Endothelial cell (in vitro differentiated cells): ENCODE results near the gene FAM120A. TPM values are rescaled to one million over a fixed set of nuclear protein-coding genes. Genes with fewer than 3 reads are reported as not detected.

Source experiments
- DNase-seq: peaks from one replicate; pipeline ENCODE4 v3.0.0; 2021; ENCODE audit warnings: low spot score
- H3K27ac Mint-ChIP-seq: one replicate; pipeline ENCODE4 v1.8.0; 2021; ENCODE audit warnings: mixed read lengths, inconsistent platforms; ENCODE audit not compliant: unreplicated experiment
- H3K27me3 Mint-ChIP-seq: one replicate; pipeline ENCODE4 v1.8.0; 2021; ENCODE audit warnings: mild to moderate bottlenecking, moderate library complexity, mixed read lengths, inconsistent platforms; ENCODE audit not compliant: unreplicated experiment
- H3K36me3 Mint-ChIP-seq: one replicate; pipeline ENCODE4 v1.8.0; 2021; ENCODE audit warnings: mild to moderate bottlenecking, low read depth, mixed read lengths, inconsistent platforms; ENCODE audit not compliant: unreplicated experiment
- H3K4me1 Mint-ChIP-seq: one replicate; pipeline ENCODE4 v1.8.0; 2021; ENCODE audit warnings: mild to moderate bottlenecking, mixed read lengths, inconsistent platforms; ENCODE audit not compliant: unreplicated experiment
- H3K4me3 Mint-ChIP-seq: one replicate; pipeline ENCODE4 v1.8.0; 2021; ENCODE audit warnings: mild to moderate bottlenecking, mixed read lengths, inconsistent platforms; ENCODE audit not compliant: unreplicated experiment
- H3K9me3 Mint-ChIP-seq: one replicate; pipeline ENCODE4 v1.8.0; 2021; ENCODE audit warnings: mixed read lengths, inconsistent platforms; ENCODE audit not compliant: unreplicated experiment
- total RNA-seq: library from RNA; stranded (reverse); fragmentation: NEBNext Ultra II Directional; extraction: Animal tissue kit (Norgen Biotek cat#: 25700); gene quantifications from one replicate; pipeline ENCODE4 v1.2.1, GENCODE V29; 2021; ENCODE audit not compliant: unreplicated experiment
- TF ChIP-seq, protein P1 (sequence below): fragments of 200-600 bp; sonication (generic); IDR thresholded peaks from one replicate; pipeline ENCODE4 v1.5.0; 2021; ENCODE audit warnings: antibody characterized with exemption; ENCODE audit not compliant: unreplicated experiment

The FAM120A gene
- total RNA-seq, 1 donor from 2014 or later = 56.1 TPM

DNA sequence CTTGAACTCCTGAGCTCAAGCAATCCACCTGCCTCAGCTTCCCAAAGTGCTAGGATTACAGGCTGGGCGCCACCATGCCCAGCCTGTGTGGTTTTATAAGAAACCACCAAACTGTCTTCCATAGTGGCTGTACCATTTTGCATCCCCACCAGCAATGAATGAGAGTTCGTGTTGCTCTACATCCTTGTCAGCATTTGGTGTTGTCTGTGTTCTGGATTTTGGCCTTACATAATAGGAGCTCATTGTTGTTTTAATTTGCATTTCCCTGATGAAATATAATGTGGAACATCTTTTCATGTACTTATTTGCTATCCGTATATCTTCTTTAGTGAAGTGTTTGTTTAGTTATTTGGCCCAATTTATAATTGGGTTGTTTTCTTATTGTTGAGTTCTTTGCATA, 154.7 kb downstream of the FAM120A start:
- peaks cover 12% of the 10 kb centered on the region for H3K36me3 Mint-ChIP-seq
- no peaks in the 10 kb centered on the region for H3K4me1 Mint-ChIP-seq
- TF ChIP-seq, protein P1, sequence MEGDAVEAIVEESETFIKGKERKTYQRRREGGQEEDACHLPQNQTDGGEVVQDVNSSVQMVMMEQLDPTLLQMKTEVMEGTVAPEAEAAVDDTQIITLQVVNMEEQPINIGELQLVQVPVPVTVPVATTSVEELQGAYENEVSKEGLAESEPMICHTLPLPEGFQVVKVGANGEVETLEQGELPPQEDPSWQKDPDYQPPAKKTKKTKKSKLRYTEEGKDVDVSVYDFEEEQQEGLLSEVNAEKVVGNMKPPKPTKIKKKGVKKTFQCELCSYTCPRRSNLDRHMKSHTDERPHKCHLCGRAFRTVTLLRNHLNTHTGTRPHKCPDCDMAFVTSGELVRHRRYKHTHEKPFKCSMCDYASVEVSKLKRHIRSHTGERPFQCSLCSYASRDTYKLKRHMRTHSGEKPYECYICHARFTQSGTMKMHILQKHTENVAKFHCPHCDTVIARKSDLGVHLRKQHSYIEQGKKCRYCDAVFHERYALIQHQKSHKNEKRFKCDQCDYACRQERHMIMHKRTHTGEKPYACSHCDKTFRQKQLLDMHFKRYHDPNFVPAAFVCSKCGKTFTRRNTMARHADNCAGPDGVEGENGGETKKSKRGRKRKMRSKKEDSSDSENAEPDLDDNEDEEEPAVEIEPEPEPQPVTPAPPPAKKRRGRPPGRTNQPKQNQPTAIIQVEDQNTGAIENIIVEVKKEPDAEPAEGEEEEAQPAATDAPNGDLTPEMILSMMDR = no peak
- H3K9me3 Mint-ChIP-seq = no peaks in the 10 kb centered on the region
- DNase-seq = no peak
- H3K27ac Mint-ChIP-seq = no peak overlapping the region
- H3K27me3 Mint-ChIP-seq = peaks cover 3% of the 10 kb centered on the region
- no peak overlapping the region for H3K4me3 Mint-ChIP-seq

DNA sequence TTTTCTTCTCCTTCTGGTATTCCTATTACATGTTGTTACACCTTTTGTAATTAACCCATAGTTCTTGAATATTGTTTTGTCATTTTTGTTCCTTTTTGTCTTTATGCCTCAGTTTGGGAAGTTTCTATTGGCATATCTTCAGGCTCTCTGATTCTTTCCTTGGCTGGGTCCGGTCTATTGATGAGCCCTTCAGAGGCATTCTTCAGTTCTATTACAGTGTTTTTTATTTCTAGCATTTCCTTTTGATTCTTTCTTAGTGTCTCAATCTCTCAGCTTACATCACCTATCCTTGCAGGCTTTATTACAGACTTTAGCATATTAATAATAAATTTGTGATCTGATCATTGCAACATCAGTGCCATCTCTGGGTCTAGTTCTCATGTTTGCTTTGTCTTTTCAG, 158.7 kb downstream of the FAM120A start:
- TF ChIP-seq, protein P1 = no peak
- Mint-ChIP-seq H3K36me3 (peaks cover 5% of the 10 kb centered on the region), H3K27me3 (no peaks in the 10 kb centered on the region), H3K4me1 (peaks cover 4% of the 10 kb centered on the region), H3K4me3 (no peak overlapping the region), H3K9me3 (no peaks in the 10 kb centered on the region), H3K27ac (no peak overlapping the region)
- no peak for DNase-seq

DNA sequence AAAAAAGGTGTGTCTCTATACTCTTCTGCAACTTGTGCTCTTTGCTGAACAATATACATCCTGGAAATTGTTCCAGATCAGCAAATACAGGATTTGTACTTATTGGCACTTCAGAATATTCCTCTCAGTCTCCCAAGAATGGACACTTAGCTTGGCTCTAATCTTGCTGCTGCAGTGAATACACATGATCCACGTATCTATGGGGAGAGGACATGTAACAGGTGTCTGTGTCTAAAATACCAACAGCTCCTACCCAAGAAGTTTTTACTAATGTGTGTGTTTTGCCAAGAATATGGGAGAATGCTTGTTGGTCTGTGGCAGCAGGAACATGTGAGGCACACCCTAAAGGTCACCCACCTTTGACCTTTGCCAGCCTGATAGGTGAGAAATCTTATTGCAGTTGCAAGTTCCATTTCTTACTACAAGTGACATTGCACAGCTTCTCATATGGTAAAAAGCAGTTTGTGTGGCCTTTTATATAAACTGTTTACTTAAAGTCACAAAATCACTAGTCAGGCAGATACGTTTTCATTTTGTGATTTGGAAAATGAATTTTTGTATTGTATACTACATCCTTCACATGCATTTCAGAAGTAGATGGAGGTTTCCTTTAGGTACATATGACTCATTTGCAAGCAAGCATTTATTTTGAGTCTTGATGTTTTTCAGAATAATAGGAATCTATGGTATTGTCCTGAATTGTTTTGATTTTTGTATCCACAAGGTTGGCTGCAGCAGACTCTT, 160.7 kb downstream of the FAM120A start:
- Mint-ChIP-seq H3K9me3 (no peaks in the 10 kb centered on the region), H3K36me3 (no peaks in the 10 kb centered on the region), H3K27ac (no peak overlapping the region), H3K4me1 (peaks cover 4% of the 10 kb centered on the region), H3K27me3 (no peaks in the 10 kb centered on the region), H3K4me3 (no peak overlapping the region)
- TF ChIP-seq, protein P1 = no peak
- no peak for DNase-seq

DNA sequence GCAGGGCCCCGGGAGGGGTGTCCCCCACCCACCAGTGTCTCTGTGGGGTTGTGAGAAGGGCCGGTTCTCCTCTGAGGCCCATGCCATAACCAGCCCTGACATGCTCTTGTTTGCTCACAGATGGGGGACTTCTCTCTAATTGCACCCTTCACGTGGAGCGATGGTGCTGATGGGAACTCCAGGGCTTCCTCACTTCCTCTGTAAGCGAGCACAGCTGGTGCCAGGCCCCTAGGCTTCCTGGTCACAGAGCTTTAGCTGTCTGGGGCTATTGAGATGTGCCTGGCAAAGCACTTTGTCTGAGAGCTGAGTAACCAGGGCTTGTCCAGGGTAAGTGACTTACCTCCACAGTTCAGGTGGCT, 161.3 kb downstream of the FAM120A start:
- H3K4me3 Mint-ChIP-seq = no peak overlapping the region
- DNase-seq = no peak
- H3K36me3 Mint-ChIP-seq = no peaks in the 10 kb centered on the region
- H3K4me1 Mint-ChIP-seq = peaks cover 4% of the 10 kb centered on the region
- TF ChIP-seq, protein P1 = no peak
- no peaks in the 10 kb centered on the region for H3K27me3 Mint-ChIP-seq
- H3K9me3 Mint-ChIP-seq = no peaks in the 10 kb centered on the region
- H3K27ac Mint-ChIP-seq = no peak overlapping the region

DNA sequence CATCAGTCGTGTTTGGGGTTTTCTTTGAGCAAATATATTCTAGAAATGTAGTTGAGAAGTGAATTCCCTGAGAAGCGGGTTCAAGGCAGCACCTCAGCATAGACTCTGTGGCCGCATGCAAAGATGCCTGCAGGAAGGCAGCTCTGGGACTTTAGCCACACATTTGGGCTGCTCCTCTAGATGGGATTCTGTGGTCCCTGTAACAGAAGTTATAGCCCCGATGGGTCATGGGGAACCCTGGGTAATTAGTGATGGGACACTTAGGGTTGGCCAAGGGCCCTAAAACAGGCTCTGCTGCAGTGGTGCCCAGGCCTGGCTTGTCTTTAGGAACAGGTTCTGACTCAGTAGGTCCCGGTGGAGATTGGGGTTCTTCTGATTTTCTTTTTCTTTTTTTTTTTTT, 161.7 kb downstream of the FAM120A start:
- no peak for DNase-seq
- no peak overlapping the region for H3K27ac Mint-ChIP-seq
- no peaks in the 10 kb centered on the region for H3K9me3 Mint-ChIP-seq
- no peaks in the 10 kb centered on the region for H3K36me3 Mint-ChIP-seq
- H3K4me1 Mint-ChIP-seq = peaks cover 4% of the 10 kb centered on the region
- TF ChIP-seq, protein P1 = no peak
- H3K27me3 Mint-ChIP-seq = no peaks in the 10 kb centered on the region
- H3K4me3 Mint-ChIP-seq = no peak overlapping the region
